Right forelimb (tissue), 1 donor: ENCODE results near the gene DAZL.

Source experiments
- DNase-seq: peaks from one replicate; pipeline ENCODE4 v3.0.0-alpha.2; 2018

DAZL gene

DNA sequence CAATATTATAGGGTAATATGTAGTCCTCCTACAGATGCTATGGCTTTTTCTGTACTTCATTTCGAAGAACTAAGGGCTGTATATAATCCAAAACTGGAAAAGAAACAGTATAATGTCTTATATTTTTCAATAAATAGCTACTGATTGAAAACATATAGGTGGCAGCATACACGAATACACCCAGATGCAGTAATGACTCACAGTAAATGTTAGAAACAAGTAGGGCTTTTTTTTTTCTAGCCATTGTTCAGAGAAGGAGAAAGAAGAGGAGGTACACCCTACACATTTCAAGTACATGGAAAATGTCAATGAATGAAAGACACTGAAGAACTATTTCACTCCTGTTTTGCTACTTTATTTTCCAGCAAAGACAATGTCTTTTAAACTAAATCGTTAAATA, 9.4 kb downstream of the DAZL start:
- DNase-seq, result no peak

DNA sequence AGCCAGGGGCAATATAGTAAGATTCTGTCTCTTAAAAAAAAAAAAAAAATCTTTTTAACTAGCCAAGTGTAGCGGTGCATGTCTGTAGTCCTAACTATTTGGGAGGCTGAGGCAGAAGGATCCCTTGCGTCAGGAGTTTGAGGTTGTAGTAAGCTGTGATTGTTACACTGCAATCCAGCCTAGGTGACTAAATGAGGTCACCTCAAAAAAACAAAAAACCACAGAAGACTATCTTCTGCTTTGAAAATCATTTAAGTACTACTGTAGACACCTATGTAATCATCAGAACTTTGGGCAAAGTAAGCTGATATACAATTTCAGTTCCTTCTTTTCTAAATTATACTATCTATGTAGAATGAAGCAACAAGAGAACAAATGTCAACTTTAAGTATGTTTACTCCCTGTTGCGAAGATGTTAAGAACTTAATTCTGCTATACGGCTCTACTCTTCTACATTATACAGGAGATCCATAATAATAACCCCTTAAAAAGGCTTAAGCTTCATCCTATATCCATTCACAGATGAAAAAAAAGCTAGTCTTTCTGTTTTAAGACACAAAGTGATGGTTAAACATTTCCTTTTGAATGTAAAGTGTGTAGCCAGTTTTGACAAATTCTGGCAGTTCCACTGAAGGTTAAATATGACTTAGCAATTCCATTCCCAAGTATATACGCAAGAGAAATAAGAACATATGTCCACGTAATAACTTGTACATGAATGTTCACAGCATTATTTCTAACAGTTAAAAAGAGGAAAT, 15.2 kb downstream of the DAZL start:
- DNase-seq, result no peak

DNA sequence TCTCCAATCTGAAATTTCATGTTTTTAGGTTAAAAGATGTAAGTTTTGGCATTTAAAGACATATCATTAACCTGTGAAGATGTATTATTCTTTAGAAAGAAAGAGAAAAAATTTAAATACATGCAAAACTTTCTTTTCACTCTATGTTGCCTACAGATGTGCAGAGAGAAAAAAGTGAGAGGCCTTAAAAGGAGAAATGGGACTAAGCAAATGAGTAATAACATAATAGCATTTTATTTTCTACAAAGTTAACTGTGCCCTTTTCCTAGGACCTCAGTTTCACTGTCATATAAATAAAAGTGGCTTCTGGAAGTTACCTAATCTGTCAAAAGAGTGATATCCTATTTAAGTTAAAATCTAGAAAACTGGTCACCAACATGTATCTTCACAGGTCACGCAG, 16.1 kb downstream of the DAZL start:
- DNase-seq, result no peak

GRCh38 chr3:16587681-16588060, 17.6 kb downstream of the DAZL start:
- no peak for DNase-seq

DNA sequence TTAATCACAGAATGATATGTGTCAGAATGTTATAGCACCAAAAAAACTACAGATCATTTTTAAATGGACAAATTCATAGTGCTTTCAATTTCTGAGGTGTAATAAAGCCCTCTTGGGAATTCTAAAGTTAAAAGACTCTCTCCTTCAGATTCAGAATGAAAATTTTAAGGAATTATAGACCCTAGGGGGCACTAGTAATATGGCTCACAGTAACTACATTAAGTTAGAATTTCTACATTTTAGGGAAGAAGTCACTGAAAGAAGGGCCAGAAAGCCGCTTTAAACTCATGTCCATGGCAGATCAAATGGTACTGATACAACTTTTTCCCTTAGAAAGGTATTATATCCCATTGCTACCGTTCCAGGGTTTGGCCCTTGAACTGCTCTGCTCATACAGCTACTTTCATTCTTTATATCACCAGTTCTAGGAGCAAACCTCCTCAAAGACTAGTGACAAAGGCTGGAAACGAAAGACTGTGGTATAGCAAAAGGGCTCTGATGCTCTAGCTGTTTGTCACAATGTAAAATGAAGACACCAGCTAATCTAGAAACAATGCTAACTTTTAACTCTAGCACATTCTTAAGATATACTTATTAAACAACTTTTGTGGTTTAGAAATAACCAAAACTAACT, 18.1 kb downstream of the DAZL start:
- DNase-seq, result no peak

DNA sequence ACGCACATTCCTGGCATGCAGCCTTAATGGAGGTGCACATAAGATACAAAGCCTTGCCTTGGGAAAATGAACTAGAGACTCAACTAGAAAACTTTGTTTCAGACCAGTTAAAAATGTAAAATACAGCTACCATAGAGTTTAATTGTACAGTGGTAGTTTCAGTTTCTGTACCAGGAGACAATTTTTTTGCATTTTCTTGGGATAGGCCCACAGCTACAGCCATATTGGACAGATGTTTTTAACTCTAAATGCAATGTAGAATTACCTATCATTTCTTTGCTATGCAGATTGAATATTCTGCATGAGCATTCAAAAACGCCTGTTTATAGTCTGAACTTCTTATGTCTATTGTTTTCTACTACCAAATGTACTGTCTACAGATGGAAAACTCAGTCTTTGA, 20.3 kb downstream of the DAZL start:
- no peak for DNase-seq

DNA sequence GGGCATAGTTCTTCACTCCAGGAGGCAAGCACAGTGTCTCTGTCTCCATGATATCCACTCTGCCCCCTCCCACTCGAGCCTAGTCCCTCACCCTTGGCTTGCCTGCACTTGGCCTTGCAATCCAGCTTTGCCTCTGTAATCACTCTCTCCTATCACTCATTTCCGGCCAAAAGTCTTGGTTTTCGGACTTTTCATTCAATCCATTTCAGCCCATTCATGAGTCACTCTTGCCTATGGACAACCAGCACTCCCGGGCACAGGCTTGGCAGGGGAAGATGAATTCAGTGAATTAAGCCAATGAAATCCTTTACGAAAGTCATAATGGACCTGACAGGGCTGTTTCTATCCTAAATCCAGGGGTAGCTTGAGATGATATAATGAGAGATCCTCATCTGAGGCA, 21.7 kb downstream of the DAZL start:
- no peak for DNase-seq

DNA sequence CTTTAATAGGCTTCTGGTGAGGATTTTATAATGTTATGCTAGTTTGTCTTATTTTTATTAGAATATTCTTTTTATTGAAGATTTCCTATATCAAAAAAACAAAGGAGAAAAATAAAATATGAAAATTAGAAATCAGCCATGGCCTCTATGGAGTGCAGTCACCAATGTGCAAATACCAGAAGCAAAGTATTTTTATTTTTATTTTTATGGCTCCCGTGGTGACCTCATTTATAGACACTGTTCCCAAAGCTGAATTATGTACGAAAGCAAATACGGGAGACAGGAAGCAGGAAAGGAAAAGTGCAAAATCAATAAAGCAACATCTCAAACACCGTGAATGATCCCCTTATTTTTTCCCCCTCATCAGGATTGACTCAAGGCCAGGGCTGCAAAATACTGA, 35.1 kb downstream of the DAZL start:
- no peak for DNase-seq

DNA sequence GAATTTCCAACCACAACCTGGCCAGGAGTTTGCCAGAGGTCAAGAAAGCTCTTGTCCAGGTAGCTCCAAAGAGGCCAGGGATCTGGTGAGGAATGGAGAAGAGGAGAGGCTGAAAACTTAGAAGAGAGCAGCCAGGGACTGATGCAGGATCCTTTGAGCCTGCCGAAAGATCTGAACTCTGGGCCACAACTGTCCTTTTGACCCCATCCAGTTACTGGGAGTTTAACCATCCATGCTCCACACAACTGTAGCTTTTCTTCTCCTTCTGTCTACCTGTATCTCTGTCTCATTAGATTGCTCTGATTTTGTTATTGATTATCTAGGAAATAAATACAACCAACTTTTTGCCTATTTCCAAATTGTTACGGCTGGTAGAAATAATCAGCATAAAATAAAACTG, 36.7 kb downstream of the DAZL start:
- DNase-seq, result no peak

GRCh38 chr3:16568115-16568514, 37.1 kb downstream of the DAZL start:
- DNase-seq, result no peak

DNA sequence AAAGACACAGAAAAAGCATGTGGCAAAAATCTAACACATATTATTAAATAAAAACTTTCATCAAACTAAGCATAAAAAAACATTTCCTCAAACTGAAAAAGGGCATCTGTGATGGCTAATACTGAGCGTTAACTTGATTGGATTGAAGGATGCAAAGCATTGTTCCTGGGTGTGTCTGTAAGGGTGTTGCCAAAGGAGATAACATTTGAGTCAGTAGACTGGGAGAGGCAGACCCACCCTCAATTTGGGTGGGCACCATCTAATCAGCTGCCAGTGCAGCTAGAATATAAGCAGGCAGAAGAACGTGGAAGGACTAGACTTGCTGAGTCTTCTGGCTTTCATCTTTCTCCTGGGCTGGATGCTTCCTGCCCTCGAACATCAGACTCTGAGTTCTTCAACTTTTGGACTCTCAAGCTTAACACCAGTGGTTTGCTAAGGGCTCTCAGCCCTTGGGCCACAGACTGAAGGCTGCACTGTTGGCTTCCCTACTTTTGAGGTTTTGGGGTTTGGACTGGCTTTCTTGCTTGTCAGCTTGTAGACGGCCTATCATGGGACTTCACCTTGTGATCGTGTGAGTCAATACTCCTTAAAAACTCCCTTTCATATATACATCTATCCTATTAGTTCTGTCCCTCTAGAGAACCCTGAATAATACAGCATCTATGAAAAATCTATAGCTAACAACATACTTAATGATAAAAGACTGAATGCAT, 45.4 kb downstream of the DAZL start:
- DNase-seq, result no peak

- no peak for DNase-seq
These were observed 51.1 kb downstream of the DAZL start for GRCh38 chr3:16554126-16554525.

DNA sequence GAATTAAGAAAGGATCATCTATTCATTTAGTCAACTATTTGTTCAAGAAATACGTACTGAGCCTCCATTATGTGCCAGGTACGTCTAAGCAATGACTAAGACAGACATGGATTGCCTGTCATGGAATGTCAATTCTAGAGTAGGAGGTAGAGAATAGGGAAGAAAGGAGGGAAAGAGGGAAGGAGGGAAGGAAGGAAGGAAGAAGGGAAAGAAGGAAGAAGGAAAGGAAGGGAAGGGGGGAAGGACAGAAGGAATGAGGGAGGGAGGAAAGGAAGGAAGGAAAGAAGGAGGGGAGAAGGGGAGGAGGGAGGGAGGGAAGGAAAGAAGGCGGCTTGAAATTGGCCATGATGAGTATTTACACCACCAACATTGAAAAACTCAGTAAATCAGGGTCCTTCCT, 52.5 kb downstream of the DAZL start:
- no peak for DNase-seq

DNA sequence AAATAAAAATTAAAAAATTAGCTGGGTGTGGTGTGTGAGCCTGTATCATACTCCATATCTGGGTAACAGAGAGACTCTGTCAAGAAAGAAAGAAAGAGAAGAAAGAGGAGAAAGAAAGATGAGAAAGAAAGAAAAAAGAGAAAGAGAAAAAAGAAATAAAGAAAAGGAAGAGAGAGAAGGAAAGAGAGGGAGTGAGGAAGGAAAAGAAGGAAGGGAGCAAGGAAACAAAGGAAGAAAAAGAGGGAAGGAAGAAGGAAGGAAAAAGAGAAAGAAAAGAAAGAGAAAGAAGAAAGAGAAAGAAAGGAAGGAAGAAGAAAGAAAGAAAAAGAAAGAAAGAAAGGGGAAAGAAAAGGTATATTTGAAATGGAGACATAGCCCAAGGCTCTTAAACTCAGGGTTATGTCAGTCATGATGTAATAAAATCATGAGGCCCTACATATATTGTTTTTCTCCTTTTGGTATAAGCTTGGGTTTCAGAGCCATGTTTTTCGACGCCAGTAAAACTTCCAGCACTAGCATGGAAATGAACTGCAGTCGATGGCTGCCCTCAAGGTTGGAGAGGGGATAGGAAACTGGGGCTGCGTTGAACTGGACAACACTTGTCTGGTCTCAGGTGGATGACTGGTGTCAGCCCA, 53.8 kb downstream of the DAZL start:
- no peak for DNase-seq

DNA sequence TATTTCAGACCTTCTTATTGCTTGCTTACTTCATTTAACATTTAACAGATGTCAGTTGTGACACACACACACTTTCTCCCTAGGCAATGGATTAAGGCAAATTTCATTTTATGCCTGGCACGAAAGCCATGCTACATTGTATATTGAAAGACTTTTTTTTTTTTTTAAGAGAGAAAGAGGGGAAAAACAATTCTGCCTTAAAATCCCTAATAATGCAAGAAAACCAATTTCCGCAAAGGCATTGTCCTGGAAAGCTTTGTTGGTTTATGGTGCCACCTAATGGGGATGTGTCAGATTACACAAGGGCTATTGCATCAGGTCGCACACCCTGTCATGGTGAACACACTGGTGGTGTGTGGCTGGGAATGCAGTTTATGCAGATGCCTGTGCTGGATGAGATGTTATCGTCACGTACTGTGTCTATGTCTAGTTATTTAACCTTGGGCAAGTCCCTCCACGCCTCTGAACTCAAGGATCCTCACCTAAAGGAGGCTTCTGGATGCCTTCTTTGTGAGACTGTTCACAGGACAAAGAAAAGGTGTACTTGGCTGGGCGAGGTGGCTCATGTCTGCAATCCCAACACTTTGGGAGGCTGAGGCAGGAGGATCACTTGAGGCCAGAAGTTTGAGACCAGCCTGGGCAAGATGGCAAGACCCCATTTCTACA, 54.4 kb downstream of the DAZL start:
- peak; percentile 85 for DNase-seq

DNA sequence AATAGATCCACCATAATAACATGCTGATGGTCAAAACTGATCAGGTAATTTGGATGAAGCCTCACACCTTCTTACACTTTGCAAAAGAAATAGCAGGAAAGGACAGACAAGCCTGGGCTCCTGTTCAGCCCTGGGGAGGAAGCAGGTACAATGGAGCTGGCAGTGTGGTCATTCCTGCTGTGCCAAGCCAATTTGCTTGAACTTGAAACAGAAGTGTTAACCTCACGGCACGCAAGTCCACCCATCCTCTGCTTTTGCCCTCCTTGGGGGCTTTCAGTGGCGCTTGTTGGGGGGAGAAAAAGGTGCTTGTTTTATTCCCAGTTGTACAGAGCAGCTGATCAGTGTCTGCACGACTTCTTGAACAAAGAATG, 54.9 kb downstream of the DAZL start:
- no peak for DNase-seq

- DNase-seq, result no peak
These were observed 56.5 kb downstream of the DAZL start for GRCh38 chr3:16548721-16549120.

DNA sequence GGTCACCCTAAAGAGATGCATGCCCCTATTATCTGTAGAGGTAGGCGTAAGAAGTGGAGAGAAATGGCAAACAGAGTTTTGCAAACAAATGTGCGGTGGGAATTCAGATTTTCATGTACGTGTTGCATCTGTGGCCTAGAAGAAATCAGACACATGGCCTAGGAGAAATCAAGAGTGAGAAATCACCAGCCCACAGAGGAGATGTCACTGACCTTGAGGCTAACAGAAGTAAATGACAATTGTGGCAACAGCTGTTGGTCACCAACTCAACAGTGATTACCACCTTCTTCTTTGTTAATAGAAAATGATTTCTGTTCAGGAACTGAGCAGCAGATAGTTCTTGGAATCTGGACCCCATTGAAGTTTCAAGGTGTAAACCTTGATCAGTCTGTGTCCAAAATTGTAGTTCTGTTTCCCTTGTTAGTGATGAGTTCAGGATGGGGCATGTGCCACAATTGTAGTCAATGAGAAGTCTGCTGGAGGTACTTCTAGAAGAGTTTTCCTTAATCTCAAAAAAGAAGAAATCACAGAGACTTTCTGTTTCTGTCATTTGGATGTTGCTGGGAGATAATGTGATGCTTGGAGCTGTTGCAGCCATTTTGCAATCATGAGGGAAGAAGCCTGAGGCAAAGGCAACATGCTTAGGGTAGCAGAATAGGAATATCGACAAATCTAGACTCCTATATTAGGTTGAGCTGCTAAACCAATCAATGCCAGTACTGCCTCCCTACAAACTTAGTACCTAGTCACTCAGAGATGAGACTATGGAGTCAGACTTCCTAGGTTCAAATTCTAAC, 57.5 kb downstream of the DAZL start:
- DNase-seq, result no peak

- DNase-seq, result no peak
These were observed 58.8 kb downstream of the DAZL start for GRCh38 chr3:16546186-16547010.

- DNase-seq, result no peak
These were observed 59.6 kb downstream of the DAZL start for GRCh38 chr3:16545413-16546185.
